ENCODE data around the gene USH1C.

USH1C gene

DNA sequence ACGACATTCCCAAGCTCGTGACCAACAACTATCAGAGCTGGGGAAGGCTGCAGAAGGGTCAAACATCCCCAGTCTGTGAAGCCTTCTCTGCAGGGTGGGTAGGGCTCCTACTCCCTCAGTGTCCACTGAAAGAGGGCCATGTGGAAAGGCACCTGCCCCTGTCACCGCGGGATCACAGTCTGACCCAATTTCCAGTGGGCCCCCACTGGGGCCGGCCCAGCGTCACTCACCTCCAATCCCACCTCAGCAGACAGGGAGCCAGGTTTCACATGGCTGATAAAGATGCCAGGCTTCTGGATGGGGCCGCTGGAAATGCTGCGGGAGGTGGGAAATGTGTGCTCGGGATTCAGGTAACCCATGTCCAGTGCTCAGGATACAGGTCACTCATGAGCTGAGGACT, 20.0 kb downstream of the USH1C start:
- no peak for DNase-seq

DNA sequence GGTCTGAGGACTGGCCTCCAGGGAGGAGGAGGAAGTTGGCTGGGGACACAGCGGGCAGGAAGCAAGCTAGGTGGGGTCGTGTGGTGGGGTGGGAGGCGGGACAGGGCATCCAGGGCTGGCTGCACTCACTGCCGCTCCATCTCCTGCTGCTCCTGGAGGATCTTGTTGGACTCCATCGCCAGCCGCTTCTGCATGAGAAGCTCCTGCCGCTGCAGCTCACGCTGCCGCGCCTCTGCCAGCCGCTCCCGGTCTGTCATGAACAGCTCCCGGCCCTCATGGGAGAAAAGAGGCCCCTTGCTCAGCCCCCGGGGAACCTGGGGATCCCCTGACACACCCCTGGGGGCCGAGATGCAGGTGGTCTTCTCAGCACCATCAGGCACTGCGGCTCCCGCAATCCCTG, 21.6 kb downstream of the USH1C start:
- DNase-seq, result no peak

DNA sequence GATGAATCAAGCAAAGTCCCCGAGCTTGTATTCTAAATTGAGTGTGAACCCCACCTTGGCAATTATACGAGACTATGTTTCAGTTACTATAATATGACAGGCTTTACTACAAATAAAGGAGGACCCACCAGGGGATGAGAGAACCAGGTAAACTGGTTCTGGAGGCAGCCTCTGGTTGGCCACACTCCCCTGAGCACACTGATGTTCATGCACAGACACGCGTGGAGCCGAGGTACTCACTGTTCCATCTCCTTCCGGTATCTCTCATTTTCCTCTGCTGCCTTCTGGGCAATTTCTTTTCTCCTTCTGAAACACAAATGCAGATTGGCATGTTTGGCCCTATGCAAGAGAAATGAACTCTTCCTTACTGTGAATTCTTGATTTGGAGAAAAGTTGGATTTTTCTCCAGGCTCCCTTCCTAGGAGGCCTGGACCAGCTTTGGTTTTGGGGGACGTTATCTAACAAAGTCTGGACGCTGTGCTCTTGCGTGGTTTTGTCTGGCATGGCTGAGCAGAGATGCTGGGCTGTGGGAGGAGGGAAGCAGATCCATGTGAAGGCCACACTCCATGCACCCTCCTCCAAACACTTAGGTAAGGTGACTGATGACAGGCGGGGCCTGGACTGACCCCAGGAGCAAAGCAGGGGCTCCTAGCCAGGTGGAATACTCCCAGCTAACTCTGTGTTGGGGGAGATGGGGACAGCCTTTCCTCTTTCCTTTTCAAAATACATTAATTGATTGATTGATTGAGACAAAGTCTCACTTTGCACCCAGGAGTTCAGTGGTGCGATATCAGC, 22.9 kb downstream of the USH1C start:
- no peak for DNase-seq

DNA sequence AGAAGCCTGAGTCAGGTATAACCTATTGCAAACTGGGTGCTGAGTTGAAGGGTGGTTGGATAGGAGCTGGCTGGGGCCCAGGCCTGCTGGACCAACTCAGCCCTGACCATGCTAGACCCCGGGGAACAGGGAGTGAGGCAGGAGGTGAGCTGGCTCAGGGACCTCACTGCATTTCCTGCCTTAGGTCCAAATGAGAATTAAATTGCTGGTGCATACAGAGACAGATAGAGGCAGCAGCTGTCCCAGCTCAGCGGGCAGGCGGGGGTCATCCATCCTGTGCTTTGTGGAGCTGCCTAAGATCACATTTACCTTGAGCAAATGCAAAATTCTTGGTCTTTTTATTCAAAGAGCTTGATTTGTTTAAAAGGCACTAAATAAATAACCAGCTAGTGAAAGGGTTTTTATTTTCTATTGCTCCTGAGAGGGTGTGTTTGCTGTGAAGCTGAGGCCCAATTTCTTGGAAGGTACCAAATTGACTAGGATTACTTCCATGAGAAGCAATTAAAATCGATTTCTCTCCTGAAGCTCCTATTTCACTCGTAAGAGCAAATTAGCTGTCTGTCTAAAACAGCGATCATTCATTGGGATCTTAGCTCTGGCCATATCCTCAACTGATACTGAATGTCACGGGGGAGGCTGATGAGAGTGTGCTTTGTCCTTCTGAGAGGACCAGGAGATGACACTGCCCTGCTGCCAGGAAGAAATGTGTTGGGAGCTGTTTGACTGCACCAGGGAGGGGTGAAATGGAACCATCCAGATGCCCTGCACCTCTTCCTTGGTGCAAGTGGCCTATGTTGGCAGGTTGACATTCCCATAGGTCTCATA, 24.9 kb downstream of the USH1C start:
- no peak for DNase-seq

DNA sequence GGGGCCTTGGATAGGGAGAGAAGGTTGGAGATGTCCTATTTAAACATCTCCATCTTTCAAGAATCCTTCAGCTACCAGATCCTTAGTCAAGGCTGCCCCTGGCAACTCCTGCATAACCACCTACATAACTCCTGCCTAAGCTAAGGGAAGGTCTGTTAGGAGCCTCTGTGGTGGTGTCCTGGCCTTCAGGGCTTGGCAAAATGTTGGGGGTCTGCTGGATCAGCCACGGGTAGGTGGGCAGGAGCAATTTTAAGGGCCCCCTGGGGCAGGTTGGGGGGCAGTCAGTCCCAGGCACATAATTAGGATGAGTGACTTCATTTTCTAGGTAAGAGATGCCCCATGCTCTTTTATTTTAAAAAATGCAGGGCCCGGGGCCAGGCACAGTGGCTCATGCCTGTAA, 25.9 kb downstream of the USH1C start:
- DNase-seq, result no peak

DNA sequence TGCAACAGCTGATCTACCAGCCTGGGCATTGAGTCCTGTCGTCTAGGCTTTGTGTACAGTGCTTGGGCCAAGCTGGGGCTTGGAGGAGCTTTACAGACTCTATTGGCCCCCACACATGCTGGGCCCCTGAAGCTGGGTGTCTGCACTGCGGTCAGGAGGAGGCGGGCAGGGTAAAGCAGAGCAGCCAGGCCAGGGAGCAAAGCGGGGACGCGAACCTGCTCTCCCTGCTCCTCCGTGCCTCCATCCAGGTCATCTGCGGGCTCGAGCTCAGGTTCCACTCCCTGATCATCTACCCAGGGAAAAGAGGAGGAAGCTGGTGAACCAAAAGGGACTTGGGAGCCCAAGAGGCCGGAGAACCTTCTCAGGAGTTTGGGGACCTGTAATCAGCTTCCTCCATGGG, 27.0 kb downstream of the USH1C start:
- no peak for DNase-seq

DNA sequence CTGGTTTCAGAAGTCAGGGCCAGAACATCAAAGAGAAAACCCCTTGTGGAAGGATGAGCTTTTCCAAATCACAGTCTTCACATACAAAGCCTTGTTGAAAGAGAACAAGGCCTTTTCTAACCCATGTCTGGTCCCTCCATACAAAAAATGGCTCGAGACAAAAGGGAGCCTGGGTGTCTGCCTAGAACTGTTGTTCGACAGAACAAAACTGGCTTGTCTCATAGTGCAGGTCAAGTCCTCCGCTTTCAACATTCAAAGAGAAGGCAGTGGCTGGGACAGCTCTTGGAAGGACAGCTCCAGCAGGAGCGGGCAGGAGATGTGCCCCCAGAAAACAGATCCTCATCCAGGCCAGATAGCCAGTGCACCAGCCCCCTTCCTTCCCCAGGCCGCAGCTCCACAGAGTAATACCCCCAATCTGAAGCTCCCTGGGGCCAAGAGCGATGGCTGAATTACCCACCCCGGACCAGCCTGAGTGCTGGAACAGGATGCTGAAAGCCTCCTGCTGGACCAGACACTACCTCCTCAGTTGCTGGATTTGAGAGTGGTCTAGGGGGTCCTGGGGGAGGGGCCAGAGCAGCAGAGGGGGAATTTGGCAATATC, 27.6 kb downstream of the USH1C start:
- DNase-seq, result no peak

DNA sequence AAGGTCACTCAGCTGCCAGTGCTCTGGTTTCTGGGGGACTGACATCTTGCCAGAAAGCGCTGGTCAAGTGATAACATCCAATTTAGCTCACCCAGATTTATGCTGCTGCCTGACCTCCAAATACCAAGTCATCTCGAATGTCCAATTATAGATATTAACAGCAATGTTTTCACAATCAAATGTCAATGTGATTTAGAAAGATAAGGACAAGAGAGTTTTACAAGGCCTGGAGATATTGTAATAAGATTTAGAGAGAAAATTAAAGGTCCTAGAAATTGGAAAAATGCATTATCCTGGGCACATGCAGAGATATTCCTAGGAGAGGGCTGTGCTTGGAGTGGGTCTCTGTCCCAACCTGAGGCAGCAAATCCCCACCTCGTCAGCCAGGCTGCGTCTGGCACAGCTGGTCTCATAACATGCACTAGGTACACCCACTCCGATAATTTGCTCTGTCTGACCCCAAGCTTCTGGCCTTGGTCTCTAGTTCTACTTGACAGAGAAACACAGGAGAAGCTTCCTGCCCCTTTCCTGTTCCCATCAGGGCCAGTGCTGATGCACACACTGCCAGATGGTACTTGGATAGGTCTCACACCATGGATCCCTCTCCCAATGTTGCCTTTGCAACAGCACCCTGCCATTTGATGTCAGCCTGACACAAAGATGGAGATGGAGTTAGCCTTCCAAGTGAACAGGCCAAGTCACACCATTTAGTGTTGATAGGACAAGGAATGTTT, 28.6 kb downstream of the USH1C start:
- DNase-seq, result no peak

DNA sequence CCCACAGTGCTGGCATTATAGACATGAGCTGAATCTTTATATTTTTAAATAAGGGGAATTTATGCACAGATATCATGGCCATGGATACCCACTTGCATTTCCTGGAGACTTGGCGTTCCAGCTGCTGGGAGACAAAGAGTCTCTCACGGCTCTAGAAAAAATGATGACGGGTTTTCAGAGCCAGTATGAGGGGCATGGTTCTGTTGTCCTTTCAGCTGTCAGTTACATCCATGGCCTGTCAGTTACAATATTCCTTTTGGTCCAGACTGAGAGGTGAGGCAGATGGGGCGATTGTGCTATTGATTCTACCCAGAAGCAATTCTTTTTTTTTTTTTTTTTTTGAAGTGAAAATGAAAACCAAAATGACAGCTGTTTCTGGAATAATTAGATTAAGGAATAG, 29.7 kb downstream of the USH1C start:
- no peak for DNase-seq

DNA sequence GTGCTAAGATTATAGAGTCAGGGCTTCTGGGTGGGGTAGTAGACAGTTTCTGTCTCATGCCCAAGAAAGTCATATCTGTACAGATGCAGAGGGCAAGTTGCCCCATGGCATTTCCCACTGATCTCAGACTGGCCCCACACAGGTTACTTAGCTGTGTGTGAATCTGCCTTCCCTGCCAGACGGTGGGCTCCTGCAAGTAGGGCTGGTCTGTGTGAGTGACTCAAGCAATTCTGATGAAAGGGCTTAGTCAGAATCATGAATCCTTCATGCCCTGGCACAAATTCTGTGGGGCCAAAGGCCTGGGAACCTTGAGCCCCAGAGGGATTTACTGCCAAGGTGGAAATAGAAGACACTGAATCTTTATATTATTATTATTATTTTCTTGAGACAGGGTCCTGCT, 30.4 kb downstream of the USH1C start:
- DNase-seq, result no peak

DNA sequence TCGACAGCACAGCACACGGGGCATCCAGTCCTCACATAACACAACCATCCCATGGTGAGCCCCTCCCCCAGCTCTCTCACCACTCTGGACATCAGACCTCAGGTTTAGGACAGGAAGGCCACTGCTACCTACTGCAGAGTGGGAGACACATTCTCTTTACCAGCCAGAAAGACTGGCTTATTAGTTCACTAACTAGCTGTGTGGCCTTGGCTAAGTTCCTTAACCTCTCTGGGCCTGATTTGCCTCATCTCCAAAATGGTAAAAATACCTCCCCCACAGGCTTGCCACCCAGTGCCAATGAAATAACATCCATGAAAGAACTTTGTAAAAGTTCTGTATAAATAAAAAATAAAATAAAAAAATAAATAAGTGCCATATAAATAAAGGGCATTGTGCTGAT, 32.1 kb downstream of the USH1C start:
- no peak for DNase-seq

DNA sequence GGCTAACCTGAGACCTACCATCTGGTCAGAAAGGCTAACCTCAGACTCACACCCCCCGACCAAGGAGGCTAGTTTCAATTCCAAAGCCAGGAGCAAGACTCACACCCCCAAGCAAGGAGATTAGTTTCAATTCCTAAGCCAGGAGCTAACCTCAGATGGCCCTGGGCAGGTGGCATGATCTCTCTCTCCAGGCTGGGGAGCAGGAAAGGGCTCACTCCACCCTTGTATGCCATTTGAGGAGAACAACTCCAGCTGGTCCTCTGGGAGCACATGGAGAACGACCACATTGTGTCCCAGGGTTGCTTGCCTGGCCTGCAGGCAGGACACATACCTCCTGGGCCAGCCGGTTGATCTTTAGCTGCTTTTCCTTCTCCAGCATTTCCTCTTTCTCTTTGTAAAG, 32.6 kb downstream of the USH1C start:
- no peak for DNase-seq

DNA sequence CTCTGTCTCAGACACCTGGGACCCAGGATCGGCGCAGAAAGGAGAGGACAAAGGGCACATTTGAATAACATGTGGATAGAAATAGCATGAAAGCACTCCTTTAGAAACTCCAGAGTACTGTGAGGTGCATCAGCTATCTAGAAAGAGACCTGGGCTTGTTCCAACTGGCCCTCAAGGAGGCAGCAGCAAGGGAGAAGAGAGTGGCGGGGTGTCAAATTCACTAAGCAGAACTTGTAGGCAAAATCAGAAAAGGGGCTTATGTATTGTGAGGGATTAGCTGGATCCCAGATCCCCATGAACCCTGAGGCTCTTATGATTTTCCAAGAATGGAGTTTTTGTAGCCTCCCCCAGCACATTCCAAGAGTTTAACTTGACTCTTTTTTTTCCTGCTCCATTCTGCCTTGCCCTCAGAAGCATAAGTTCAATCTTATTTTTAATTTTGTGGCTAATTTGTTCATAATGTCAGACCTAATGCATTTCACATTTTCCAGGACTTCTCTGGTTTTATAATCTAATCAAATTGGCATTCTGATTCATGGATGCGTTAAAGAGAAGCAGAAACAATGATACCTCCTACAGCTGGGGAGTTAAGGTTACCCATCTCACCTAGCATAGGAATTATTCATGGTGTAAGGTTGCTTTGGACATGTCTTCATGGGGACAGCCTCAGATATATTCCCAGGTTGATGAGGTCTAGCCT, 33.6 kb downstream of the USH1C start:
- DNase-seq, result no peak

DNA sequence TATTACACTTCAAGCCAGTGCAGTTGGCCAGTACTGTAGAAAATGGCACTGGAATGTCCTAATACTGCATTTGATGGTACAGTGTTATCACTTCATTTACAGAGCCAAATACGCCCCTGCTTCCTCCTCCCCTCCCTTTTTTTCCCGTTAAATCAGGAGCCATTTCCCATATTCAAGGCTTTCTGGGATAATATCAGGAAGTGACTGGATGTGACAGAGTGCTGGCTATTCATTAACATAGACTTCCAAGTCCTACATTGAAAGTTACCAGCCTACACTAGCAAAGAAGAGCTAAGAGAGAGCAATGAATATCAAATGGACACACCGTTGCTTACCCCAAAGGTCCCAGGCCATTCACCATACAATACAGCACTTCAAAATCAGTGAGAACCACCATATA, 35.4 kb downstream of the USH1C start:
- no peak for DNase-seq

DNA sequence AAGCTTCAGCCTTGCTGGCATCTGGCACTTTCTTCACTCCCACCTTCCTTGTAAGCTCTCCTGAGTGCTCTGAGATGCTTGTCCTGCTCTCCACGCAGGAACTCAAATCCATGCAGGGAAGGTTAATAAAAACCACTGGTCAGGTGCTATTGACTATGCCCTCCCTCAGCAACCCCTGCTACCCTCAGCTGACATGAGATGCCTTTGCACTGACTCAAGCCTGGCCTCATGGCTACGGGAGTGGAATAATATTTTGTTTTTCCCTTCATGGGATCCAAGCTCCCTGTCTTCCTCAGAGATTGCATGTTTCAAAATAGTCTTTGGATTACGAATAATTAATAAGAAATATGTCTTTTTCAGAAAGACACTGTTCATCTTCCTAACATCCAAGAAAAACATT, 35.9 kb downstream of the USH1C start:
- DNase-seq, result no peak

DNA sequence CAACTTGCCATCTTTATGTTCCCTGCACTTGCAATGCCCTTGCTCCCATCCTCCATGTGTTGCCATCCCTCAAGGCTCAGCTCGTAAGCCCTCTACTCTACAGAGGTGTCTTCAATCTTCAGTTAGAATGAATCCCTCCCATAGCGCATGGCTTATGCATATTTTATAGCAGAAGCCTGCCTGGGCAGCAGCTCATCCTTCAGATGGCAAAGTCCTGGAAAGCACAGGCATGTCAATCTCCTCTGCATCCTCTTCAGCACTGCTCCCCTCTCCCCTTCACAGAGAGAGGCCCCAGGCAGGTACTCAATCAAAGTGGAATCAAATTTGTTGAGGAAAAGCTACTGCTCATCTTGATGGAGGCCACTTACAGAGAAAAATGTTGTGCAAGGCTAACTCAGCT, 36.4 kb downstream of the USH1C start:
- DNase-seq, result no peak

DNA sequence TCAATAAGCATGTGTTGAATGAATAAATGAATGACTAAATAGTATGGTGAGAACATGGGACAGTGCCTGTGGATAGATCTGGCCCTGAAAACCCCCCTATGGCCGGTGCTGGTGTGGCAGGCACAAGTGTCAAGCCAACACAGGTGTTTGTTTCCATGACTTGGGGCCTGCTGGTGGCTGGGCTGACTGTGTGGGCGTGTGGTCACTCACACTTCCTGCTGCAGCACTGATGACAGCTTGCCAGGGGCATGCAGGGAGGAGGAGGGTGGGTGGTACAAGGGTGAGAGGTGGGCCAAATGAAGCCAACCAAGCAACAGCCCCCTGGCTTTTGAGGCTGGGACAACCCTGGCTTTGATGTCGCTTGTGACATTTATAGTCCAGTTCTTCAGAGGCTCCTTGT, 37.3 kb downstream of the USH1C start:
- no peak for DNase-seq

DNA sequence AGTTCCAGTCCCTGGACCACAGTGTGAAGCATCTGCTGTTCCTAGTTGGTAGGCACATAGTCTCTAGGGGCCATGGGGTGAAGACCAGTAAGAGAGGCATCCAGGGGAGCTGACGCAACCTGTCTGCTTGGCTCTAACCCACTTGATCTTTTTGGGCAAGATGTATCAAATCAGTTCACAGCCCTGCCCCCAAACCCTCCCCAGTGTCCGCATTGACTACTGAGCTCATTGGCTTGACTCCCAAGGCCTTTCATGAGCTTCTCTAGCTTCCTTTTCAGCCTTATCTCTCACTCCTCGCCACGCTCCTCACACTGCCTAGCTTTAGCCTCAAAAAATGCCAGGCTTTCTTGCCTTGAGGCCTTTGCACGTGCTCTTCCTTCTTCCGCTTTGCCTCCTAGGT, 37.9 kb downstream of the USH1C start:
- no peak for DNase-seq

DNA sequence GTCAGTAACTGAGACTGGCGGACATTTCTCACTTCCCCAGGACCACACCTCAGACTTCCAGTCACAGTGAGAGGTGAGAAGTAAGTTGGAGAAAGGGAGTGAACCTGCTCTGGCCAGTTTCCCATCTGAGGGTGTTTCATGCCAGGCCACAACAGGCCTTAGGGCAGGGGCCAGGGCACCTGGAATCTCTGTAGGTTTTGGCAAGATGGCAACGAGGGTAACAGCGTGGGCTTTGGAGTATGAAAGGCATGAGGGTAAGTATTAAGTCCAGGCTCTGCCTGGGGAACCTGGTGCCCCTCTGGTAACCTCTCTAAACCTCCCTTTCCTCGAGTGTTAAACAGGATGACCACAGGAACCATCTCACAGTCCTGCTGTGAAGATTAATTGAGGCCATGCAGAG, 39.1 kb downstream of the USH1C start:
- no peak for DNase-seq

DNA sequence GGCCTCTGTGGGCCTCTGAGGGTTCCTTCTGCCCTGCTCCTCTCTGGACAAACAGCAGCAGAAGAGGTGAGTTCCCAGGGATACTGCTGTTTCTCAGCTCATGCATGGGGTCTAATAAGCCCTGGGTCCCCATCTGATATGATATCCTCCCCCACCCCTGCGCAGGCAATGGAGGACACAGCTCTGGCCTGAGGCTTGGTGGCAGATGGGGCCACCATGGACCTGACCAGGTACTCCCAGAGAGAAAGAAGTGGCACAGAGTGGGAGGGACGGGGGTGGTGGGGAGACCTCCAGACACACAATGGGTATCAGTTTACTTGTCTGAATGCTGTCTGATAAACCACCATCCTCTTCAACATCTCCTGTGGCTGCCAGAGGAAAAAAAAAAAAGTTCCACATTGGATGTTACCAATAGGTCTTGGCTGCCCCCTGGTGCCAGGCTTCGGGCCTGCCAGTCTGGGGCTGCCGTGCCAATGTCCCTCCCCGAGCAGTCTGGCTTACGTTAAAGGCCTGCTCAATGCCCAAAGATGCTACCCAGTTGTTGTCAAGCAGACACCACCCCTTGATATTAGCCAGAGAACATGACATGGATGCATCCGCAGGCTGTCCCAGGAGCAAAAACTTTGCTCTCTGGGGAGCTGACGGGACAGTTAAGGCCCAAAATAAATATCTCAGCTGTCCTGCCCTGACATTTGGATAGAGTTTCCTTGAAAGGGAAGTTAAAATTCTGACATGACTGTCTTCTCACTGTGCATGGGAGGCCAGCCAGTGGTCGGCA, 39.7 kb downstream of the USH1C start:
- DNase-seq, result peak; percentile 74

DNA sequence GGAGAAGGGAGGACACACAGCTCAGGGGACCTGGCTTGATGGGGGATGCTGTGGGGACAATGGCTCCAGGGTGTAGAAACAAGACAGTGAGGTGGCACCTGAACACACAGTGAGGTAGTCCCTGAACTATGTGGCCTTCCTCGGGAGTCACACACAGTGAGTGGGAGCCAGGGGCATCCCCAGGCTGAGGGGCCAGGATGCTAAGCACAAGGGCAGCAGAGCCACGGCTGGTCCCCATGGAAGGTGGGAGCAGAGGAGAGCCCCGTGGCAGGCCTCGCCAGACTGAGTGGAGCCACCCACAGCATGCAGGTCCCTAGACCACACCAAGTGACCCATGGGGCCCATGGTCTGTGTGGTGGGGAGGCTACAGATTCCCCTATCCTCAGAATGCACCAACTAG, 41.6 kb downstream of the USH1C start:
- no peak for DNase-seq

DNA sequence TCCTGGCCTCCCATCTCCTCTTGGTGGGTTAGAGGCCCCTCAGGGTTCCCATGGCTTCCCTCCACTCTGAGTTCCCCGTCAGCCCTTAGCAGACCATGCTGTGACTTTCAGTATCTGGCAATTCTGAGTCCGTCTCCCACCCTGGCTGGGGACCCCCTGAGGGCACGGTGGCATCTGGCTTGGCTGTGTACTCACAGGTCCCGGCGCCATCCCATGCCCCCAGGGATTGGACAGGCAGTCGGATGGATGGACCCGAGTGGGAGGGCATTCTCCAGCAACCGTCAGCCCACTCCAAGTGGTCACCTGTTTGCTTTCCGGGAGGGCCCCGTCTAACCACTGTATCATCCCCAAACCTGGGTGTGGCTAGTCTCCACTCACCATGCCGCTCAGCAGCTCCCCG, 43.5 kb downstream of the USH1C start:
- no peak for DNase-seq
